Lung (tissue), 12 donors: ENCODE results near the gene CRTC3. TPM values are rescaled to one million over a fixed set of nuclear protein-coding genes. Genes with fewer than 3 reads are reported as not detected.

ENCODE experiments used
- ATAC-seq: fragments of 200-7000 bp; cut with Tn5 transposase; one replicate; pipeline ENCODE4 v1.9.1; 2020; ENCODE audit warnings: moderate number of reproducible peaks; ENCODE audit not compliant: insufficient read depth, low FRiP score
- DNase-seq, 3 donors: peaks; one replicate each; pipeline ENCODE4 v3.0.0-alpha.2; 2013 to 2017
- H3K27ac ChIP-seq, 2 donors: one replicate each; pipeline ENCODE4 v1.5.1; 2013; ENCODE audit warnings: mild to moderate bottlenecking in 2 of 2, moderate library complexity in 2 of 2, control low read depth in 1 of 2, inconsistent platforms in 1 of 2, low read depth in 1 of 2, low read length in 1 of 2
- H3K27me3 ChIP-seq, 3 donors: one replicate each; pipeline ENCODE4 v1.5.1; 2013; ENCODE audit warnings: low read length in 2 of 3; ENCODE audit not compliant: control insufficient read depth in 3 of 3, insufficient read depth in 3 of 3
- H3K36me3 ChIP-seq, 4 donors: one replicate each; pipeline ENCODE4 v1.5.1; 2013; ENCODE audit warnings: low read length in 4 of 4, mild to moderate bottlenecking in 1 of 4, moderate library complexity in 1 of 4; ENCODE audit not compliant: control insufficient read depth in 4 of 4, insufficient read depth in 4 of 4
- H3K4me1 ChIP-seq, 5 donors: one replicate each; pipeline ENCODE4 v1.5.1; 2013; ENCODE audit warnings: low read length in 5 of 5, mild to moderate bottlenecking in 2 of 5, moderate library complexity in 1 of 5; ENCODE audit not compliant: control insufficient read depth in 5 of 5, insufficient read depth in 5 of 5
- H3K4me3 ChIP-seq: one replicate; pipeline ENCODE4 v1.5.1; 2013; ENCODE audit warnings: mild to moderate bottlenecking, control low read depth, moderate library complexity
- H3K9ac ChIP-seq, 2 donors: one replicate each; pipeline ENCODE4 v1.5.1; 2013; ENCODE audit warnings: low read length in 2 of 2, control low read depth in 1 of 2; ENCODE audit not compliant: insufficient read depth in 1 of 2
- H3K9me3 ChIP-seq, 4 donors: one replicate each; pipeline ENCODE4 v1.5.1; 2013; ENCODE audit warnings: low read length in 3 of 4, mild to moderate bottlenecking in 1 of 4, moderate library complexity in 1 of 4; ENCODE audit not compliant: control insufficient read depth in 4 of 4, insufficient read depth in 3 of 4
- CTCF ChIP-seq: IDR thresholded peaks from 2 replicates; pipeline ENCODE4 v1.5.1; 2012; ENCODE audit warnings: mild to moderate bottlenecking; ENCODE audit errors: control extremely low read depth, extremely low read depth
- WGBS, 2 donors: extraction: QIAGEN DNeasy Blood & Tissue Kit; methylation state at CpG; one replicate each; pipeline ENCODE4 v1.1.7; 2013; 5-methylcytosine and 5-hydroxymethylcytosine counted together
- polyA plus RNA-seq, 2 donors: library from polyadenylated mRNA; stranded (reverse); fragments of 200-250 nt; gene quantifications; one replicate each; pipeline ENCODE4 v1.2.1, GENCODE V29; 2013
- total RNA-seq, 2 donors: library from RNA; depleted of rRNA in 1 of 2; stranded (reverse); fragments of >200 nt in 1 of 2; gene quantifications; one replicate each; pipeline ENCODE4 v1.2.1, GENCODE V29; 2014 to 2021
- donor health status: control.
- donor health status: control.
- donor health status: Bipolar disorder and iron deficiency.
- donor health status: healthy.
- donor health status: DM: yes; HTN: yes; CAD: no.

Gene CRTC3
- total and polyA plus RNA-seq, 4 donors = 12.0 to 47.9 (median 28.2) TPM

- TF ChIP-seq CTCF = no peak
- Histone ChIP-seq H3K4me1 (peaks cover 0 to 15% (median 3%) of the 10 kb centered on the region in 5 donors), H3K4me3 (no peak overlapping the region), H3K27me3 (no peaks in the 10 kb centered on the region), H3K36me3 (no peaks in the 10 kb centered on the region), H3K9me3 (no peaks in the 10 kb centered on the region), H3K9ac (peak overlapping the region; percentile 56 to 68), H3K27ac (peak overlapping the region; percentile 90 to 97)
- ATAC-seq = no peak
- no peak for DNase-seq
- 87 to 91% methylated on average over 15 of the region's 15 CpGs for WGBS, 2 donors
Measured at GRCh38 chr15:90529011-90529370, 732 bp upstream of the CRTC3 start.

GRCh38 chr15:90530250-90531051 is 728 bp downstream of the CRTC3 start:
- Histone ChIP-seq H3K9me3 (no peaks in the 10 kb centered on the region), H3K27me3 (no peaks in the 10 kb centered on the region), H3K27ac (peak overlapping the region; percentile 97 to 98), H3K36me3 (peaks cover 0 to 4% (median 2%) of the 10 kb centered on the region in 4 donors), H3K4me1 (peaks cover 0 to 15% (median 8%) of the 10 kb centered on the region in 5 donors), H3K4me3 (peak overlapping the region; percentile 92), H3K9ac (peak overlapping the region; percentile 83 to 86)
- peak; percentile 43 for ATAC-seq
- DNase-seq = peak; percentile 56 to 62 (median 61)
- TF ChIP-seq CTCF = no peak
- WGBS, 2 donors = 1% methylated on average over 32 to 76 of the region's 76 CpGs

GRCh38 chr15:90531147-90531546 is 1.4 kb downstream of the CRTC3 start:
- no peak overlapping the region for H3K27ac ChIP-seq

More at GRCh38 chr15:90531147-90531546, 1.4 kb downstream of the CRTC3 start:
- no peak for ATAC-seq
- WGBS, 2 donors = 51 to 74% methylated on average over 4 of the region's 4 CpGs
- peaks cover 0 to 4% (median 2%) of the 10 kb centered on the region in 4 donors for H3K36me3 ChIP-seq
- peaks cover 0 to 19% (median 11%) of the 10 kb centered on the region in 5 donors for H3K4me1 ChIP-seq
- H3K4me3 ChIP-seq = peak overlapping the region; percentile 92
- peak in 1 of 3 donors; percentile 26 for DNase-seq
- peak overlapping the region; percentile 54 to 86 for H3K9ac ChIP-seq
- no peak for TF ChIP-seq CTCF
- H3K27me3 ChIP-seq = no peaks in the 10 kb centered on the region
- no peaks in the 10 kb centered on the region for H3K9me3 ChIP-seq
